HFF-Myc (cell line): Measurements from ENCODE around the gene RFT1.
A peak's percentile ranks its signal among the peaks of the same experiment; 100 is the strongest.

Experiments
- DNase-seq: peaks from one replicate; pipeline ENCODE4 v3.0.0-alpha.2; 2011; ENCODE audit warnings: low read depth; ENCODE audit errors: extremely low read depth
- H3K4me3 ChIP-seq: replicated peaks from 2 replicates; pipeline ENCODE4 v1.5.1; 2011; ENCODE audit warnings: low read depth, mild to moderate bottlenecking, control low read depth, low read length
- TF ChIP-seq, protein P1 (sequence below): IDR thresholded peaks from 2 replicates; pipeline ENCODE4 v1.5.1; 2012; ENCODE audit warnings: mild to moderate bottlenecking, low read depth, low read length, control low read depth; ENCODE audit errors: missing control alignments

The RFT1 gene

DNA sequence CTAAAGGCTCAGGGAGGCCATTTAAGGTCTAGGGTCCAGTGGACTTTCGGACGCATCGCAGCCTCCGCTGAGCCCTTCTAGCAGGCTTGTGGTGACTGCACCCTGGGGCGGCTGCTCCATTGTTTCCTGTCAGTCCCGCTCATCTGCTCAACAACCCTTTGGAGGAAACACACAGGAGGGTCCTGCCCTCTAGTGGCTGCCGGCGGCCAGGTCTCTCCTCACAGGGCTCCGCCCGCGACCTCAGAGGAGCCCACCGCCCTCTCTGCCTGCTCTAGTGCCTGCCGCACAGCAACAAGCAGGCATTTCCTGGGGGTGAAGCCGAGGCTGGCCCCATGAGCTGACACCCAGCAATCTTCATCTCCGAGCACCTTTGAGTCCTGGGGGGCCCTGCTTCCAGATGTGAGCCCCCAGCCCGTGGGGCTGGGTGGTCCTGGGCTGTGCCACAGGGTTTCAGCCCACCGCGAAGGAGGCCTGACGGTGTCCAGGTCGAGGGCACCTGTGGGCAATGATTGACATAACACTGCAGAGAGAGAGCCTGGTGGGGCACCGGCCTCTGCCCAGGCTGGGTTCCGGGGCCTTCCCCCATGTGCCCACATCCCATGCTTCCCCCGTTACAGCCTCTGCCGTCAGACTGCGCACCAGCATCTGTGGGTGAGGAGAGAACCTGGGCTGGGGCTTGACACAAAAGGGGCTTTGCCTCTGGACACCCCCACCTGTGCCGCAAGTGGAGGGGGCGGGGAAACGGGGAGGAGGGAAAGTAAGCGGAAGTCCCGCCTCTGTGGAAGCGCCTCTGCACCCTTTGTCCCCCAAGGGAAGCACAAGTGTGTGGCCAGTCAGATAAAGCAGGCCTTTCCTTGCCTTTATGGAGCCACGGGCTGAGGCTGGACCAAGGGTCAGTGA lies 57.3 kb downstream of the RFT1 start:
- H3K4me3 ChIP-seq: peak overlapping the region; percentile 41
- DNase-seq: peak; percentile 39
- TF ChIP-seq, protein P1, sequence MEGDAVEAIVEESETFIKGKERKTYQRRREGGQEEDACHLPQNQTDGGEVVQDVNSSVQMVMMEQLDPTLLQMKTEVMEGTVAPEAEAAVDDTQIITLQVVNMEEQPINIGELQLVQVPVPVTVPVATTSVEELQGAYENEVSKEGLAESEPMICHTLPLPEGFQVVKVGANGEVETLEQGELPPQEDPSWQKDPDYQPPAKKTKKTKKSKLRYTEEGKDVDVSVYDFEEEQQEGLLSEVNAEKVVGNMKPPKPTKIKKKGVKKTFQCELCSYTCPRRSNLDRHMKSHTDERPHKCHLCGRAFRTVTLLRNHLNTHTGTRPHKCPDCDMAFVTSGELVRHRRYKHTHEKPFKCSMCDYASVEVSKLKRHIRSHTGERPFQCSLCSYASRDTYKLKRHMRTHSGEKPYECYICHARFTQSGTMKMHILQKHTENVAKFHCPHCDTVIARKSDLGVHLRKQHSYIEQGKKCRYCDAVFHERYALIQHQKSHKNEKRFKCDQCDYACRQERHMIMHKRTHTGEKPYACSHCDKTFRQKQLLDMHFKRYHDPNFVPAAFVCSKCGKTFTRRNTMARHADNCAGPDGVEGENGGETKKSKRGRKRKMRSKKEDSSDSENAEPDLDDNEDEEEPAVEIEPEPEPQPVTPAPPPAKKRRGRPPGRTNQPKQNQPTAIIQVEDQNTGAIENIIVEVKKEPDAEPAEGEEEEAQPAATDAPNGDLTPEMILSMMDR: peak; percentile 95

DNA sequence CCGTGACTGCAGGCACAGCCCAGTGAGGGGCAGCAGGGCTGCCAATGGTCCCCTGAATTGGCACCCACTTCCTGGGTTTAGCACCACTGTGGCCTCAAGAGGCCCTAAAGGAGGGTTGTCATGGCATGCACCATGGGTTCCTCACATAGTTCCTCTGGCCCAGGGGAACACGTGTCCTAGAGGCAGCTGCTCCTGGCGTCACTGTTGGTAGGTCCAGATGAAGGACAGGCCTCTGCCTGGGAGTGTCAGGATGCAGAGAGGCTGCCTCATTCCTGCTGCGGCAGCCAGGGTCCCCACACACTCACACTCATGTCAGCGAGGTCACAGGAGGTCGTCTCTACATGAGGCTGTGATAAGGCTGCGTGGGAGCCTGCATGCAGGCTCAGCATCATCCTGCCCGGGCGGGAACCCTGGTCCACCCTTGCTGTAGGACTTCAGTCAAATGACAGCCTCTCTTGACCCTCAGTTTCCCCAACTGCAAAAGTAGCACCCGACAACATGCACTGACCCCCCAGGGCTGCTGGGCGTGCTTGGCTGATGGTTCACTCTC lies 58.3 kb downstream of the RFT1 start:
- H3K4me3 ChIP-seq: no peak overlapping the region
- DNase-seq: no peak

DNA sequence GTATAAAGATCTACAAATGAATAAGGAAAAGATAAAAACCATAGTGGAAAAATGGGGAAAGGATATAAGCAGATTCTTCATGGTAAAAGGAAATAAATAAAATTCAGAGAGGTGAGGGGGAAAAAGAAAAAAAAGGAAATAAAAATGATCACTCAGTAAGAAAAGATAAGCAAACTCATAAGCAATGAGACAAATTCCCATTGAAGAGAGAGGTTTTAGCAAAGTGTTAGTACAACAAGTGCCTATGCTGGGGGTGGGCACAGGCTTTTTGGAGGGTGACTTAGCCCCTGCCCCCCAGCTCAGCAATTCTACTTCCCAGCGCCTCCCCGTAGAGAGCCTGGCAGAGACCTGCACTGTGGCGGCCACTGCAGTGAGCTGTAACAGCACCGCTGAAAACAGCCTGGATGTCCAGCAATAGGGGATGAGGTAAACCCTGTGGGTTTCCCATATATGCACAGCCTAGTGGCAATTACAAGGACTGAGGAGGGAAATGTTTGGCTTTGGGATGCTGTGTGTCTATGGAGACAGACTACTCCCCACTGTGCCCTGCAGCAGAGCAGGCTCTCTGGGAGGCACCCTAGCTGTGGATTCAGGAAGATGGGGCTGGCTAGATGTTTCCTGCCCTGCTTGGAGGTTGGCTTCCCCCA lies 60.7 kb downstream of the RFT1 start:
- H3K4me3 ChIP-seq: no peak overlapping the region
- TF ChIP-seq, protein P1: no peak
- DNase-seq: no peak

More for the DNA sequence above, 58.3 kb downstream of the RFT1 start:
- TF ChIP-seq, protein P1: no peak

DNA sequence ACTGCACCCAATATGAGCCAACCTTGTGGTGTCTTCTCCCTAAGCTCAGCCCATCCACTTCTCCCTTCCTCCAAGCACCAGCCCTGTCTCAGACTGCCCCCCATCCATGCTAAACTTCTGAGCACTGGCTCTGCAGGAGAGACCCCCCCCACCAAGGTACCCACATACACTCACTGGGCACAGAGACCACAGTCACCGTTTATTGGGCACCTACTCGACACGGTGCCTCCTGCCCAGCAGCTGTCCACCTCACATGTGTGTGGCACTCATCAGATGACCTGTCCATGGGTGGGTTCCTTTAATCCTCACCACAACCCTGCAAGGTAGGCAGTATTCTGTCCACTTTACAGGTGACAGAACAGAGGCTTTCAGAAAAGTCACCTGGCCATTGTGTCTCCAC lies 62.1 kb downstream of the RFT1 start:
- no peak for DNase-seq
- TF ChIP-seq, protein P1: no peak
- H3K4me3 ChIP-seq: no peak overlapping the region

DNA sequence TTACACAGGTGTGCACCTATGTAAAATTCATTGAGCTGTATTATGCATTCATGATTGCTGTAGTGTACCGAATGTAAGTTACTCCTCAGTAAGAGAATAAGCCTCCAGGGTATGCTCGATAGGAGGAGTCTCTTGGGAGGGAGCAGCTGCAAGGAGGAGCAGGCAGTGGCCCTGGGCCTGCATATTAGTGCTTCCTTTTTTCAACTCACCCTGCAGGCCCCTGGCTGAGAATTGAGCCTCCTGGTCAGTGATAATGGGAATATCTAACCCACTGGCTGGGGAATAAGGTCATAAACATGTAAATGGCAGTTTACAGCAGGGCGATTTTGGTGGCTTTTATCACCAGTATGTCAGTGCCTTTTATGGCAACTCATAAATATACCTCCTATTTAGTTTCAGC lies 62.7 kb downstream of the RFT1 start:
- DNase-seq: no peak

DNA sequence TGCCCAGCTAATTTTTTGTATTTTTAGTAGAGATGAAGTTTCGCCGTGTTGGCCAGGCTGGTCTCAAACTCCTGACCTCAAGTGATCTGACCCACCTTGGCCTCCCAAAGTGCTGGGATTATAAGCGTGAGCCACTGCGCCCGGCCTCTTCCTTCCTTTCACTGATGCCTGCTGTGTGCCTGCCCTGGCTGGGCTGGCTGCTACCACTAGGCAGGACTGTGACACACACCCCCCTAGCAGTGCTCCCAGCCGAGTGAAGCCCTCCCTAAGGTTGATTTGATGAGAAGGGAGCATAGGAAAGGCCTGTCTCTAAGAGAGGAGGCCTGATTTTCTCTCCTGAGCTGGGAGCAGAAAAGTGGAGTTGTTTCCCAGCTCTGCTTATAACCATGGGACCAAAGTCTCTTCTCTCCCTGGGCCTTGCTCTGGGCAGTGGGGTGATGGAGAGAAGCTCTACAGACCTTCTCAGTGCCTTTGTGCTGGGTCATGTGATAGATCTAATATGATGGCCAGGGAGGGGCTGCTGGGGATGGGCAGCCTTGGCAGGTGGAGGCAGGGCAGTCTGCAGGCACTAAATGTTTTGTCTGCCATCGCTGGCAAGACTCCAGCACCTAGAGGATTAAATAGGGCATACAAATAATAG lies 64.3 kb downstream of the RFT1 start:
- TF ChIP-seq, protein P1: no peak
- no peak overlapping the region for H3K4me3 ChIP-seq
- DNase-seq: no peak

More for the DNA sequence above, 62.7 kb downstream of the RFT1 start:
- H3K4me3 ChIP-seq: no peak overlapping the region
- TF ChIP-seq, protein P1: no peak
